Ishikawa (cell line): ENCODE results near the gene CDK11B.

ENCODE experiments used
- CEBPB ChIP-seq: IDR thresholded peaks from 2 replicates; pipeline ENCODE4 v1.6.1; 2012
- CREB1 ChIP-seq: IDR thresholded peaks from 2 replicates; pipeline ENCODE4 v1.6.1; 2012; ENCODE audit warnings: low read depth
- EGR1 ChIP-seq: IDR thresholded peaks from 2 replicates; pipeline ENCODE4 v1.6.1; 2012
- EP300 ChIP-seq: IDR thresholded peaks from 2 replicates; pipeline ENCODE4 v1.6.1; 2012; ENCODE audit warnings: borderline replicate concordance
- FOXM1 ChIP-seq: IDR thresholded peaks from 2 replicates; pipeline ENCODE4 v1.6.1; 2012; ENCODE audit warnings: low read depth, borderline replicate concordance
- MAX ChIP-seq: IDR thresholded peaks from 2 replicates; pipeline ENCODE4 v1.6.1; 2012
- NFIC ChIP-seq: IDR thresholded peaks from 2 replicates; pipeline ENCODE4 v1.6.1; 2012
- RAD21 ChIP-seq: IDR thresholded peaks from 2 replicates; pipeline ENCODE4 v1.6.1; 2012; ENCODE audit warnings: low read depth
- REST ChIP-seq: IDR thresholded peaks from 2 replicates; pipeline ENCODE4 v1.6.1; 2012; ENCODE audit warnings: low read depth, mild to moderate bottlenecking
- TAF1 ChIP-seq: IDR thresholded peaks from 2 replicates; pipeline ENCODE4 v1.6.1; 2012; ENCODE audit warnings: low read depth, mild to moderate bottlenecking
- TCF12 ChIP-seq: IDR thresholded peaks from 2 replicates; pipeline ENCODE4 v1.6.1; 2012; ENCODE audit warnings: low read depth
- TEAD4 ChIP-seq: IDR thresholded peaks from 2 replicates; pipeline ENCODE4 v1.6.1; 2012
- YY1 ChIP-seq: IDR thresholded peaks from 2 replicates; pipeline ENCODE4 v1.6.1; 2012; ENCODE audit warnings: low read depth
- ZBTB7A ChIP-seq: IDR thresholded peaks from 2 replicates; pipeline ENCODE4 v1.6.1; 2012; ENCODE audit warnings: low read depth

- TF ChIP-seq REST (no peak), YY1 (no peak), TCF12 (no peak), TAF1 (no peak), CEBPB (no peak), MAX (no peak), EP300 (no peak), CREB1 (no peak), RAD21 (peak; percentile 39), EGR1 (no peak), TEAD4 (no peak), ZBTB7A (no peak), FOXM1 (no peak), NFIC (no peak)
Observed at GRCh38 chr1:1619917-1620361, 38.9 kb downstream of the CDK11B start.
